K562 (cell line): ENCODE results near the gene FDPS. TPM values are rescaled to one million over a fixed set of nuclear protein-coding genes. Genes with fewer than 3 reads are reported as not detected.

Experiments
- ATAC-seq: fragments of 200-7000 bp; cut with Tn5 transposase; 3 replicates; pipeline ENCODE4 v1.9.1; 2020; ENCODE audit warnings: moderate library complexity
- BruUV-seq: library from RNA; stranded (reverse); fragments of 400-500 nt; replicated peaks from 2 replicates; lab custom pipeline; 2021; lab: Mats Ljungman, UMichigan
- CTCF ChIA-PET: fragments of 300-600 bp; formaldehyde crosslinking; extraction: SDS; loops from one replicate; lab custom pipeline; 2021; ENCODE audit warnings: low intra/inter-chr PET ratio; lab: Yijun Ruan, JAX
- POLR2A ChIA-PET: fragments of 300-600, 350-650 bp; sonication (Branson Sonifier 250); formaldehyde crosslinking; extraction: SDS; loops from one replicate; lab custom pipeline; 2021; ENCODE audit warnings: antibody characterized with exemption, inconsistent platforms; lab: Yijun Ruan, JAX
- DNase-seq, 4 experiments: peaks; one replicate each; pipeline versions ENCODE4 v3.0.0 to v3.0.0-alpha.2; 2011 to 2018; ENCODE audit warnings: low spot score in 3 of 4, mixed read lengths in 3 of 4; ENCODE audit errors: extremely low read depth in 1 of 4
- FAIRE-seq: peaks from 2 replicates; lab custom pipeline; 2011; peaks lifted over from hg19 to GRCh38; lab: Jason Lieb, UNC
- H2AFZ ChIP-seq: 2 replicates; pipeline ENCODE4 v1.6.0; 2011; ENCODE audit warnings: low read depth, low read length, control low read depth, inconsistent platforms
- H3K27ac ChIP-seq: fragments of 200-600 bp; 3 replicates; pipeline ENCODE4 v1.8.0; 2011; ENCODE audit warnings: low read depth, mild to moderate bottlenecking, control low read depth, inconsistent platforms, low read length, moderate library complexity, mixed read lengths; ENCODE audit errors: extremely low read depth
- H3K27me3 ChIP-seq, 2 experiments: fragments of 300-600 bp in 1 of 2; 2 replicates in 1 of 2; 3 replicates in 1 of 2; pipeline versions ENCODE4 v1.6.0 to v1.8.0; 2011; ENCODE audit warnings: inconsistent platforms in 2 of 2, low read length in 2 of 2, mild to moderate bottlenecking in 1 of 2, mixed read lengths in 1 of 2, moderate library complexity in 1 of 2; ENCODE audit not compliant: control insufficient read depth in 2 of 2, insufficient read depth in 2 of 2
- H3K36me3 ChIP-seq: fragments of 300-600 bp; 3 replicates; pipeline ENCODE4 v1.8.0; 2011; ENCODE audit warnings: mild to moderate bottlenecking, low read length, inconsistent platforms; ENCODE audit not compliant: control insufficient read depth, insufficient read depth
- H3K4me1 ChIP-seq, 2 experiments: fragments of 200-600 bp in 1 of 2; replicated peaks in 1 of 2; 2 replicates in 1 of 2; 3 replicates in 1 of 2; pipeline versions ENCODE4 v1.5.1 to v1.8.0; 2011; ENCODE audit warnings: inconsistent platforms in 2 of 2, low read length in 2 of 2, mild to moderate bottlenecking in 1 of 2, mixed read lengths in 1 of 2, moderate library complexity in 1 of 2; ENCODE audit not compliant: control insufficient read depth in 2 of 2, insufficient read depth in 2 of 2
- H3K4me2 ChIP-seq: 2 replicates; pipeline ENCODE4 v1.6.1; 2011; ENCODE audit warnings: low read length, control low read depth, inconsistent platforms, mixed read lengths; ENCODE audit not compliant: insufficient read depth
- H3K4me3 ChIP-seq: fragments of 200-600 bp; sonication (generic), shearing (Covaris generic); 2 replicates; pipeline ENCODE4 v1.5.1; 2016; ENCODE audit warnings: control low read depth, inconsistent platforms
- H3K79me2 ChIP-seq: fragments of 200-600 bp; 3 replicates; pipeline ENCODE4 v1.8.0; 2011; ENCODE audit warnings: low read length, inconsistent platforms; ENCODE audit not compliant: control insufficient read depth, insufficient read depth
- H3K9ac ChIP-seq, 2 experiments: 2 replicates each; pipeline versions ENCODE4 v1.6.0 to v1.6.1; 2011; ENCODE audit warnings: low read depth in 2 of 2, low read length in 2 of 2, control low read depth in 1 of 2, inconsistent platforms in 1 of 2, mild to moderate bottlenecking in 1 of 2, mixed read lengths in 1 of 2; ENCODE audit not compliant: insufficient read depth in 1 of 2
- H3K9me1 ChIP-seq: one replicate; pipeline ENCODE4 v1.6.0; 2011; ENCODE audit warnings: inconsistent platforms, mild to moderate bottlenecking, low read length, moderate library complexity; ENCODE audit not compliant: control insufficient read depth, insufficient read depth
- H3K9me3 ChIP-seq: replicated peaks from 2 replicates; pipeline ENCODE4 v1.5.1; 2011; ENCODE audit warnings: low read depth, low read length, inconsistent platforms; ENCODE audit not compliant: control insufficient read depth, insufficient read depth
- H4K20me1 ChIP-seq: replicated peaks from 2 replicates; pipeline ENCODE4 v1.6.1; 2011; ENCODE audit warnings: low read length, inconsistent platforms, mixed read lengths; ENCODE audit not compliant: control insufficient read depth, insufficient read depth
- FUS ChIP-seq: fragments of 200-400 bp; formaldehyde crosslinking; optimal IDR thresholded peaks from 2 replicates; pipeline ENCODE3; 2017; ENCODE audit warnings: low read depth, low read length
- NR2C1 ChIP-seq, 2 experiments: fragments of 450-650 bp; IDR thresholded peaks; 2 replicates each; pipeline ENCODE4 v1.6.1; 2017; ENCODE audit warnings: mild to moderate bottlenecking in 2 of 2, antibody characterized with exemption in 1 of 2, inconsistent platforms in 1 of 2, missing compliant biosample characterization in 1 of 2, missing genetic modification characterization in 1 of 2
- NR2C2 ChIP-seq, 2 experiments: fragments of 200-800 bp in 1 of 2; sonication (Bioruptor generic) in 1 of 2; sonication (generic) in 1 of 2; formaldehyde crosslinking in 1 of 2; IDR thresholded peaks; 2 replicates each; pipeline versions ENCODE4 v1.6.1 to v1.8.0; 2016 to 2022; ENCODE audit warnings: mild to moderate bottlenecking in 1 of 2, missing compliant biosample characterization in 1 of 2, missing genetic modification characterization in 1 of 2, missing genetic modification reagents in 1 of 2
- NR2F6 ChIP-seq: fragments of 450-650 bp; formaldehyde crosslinking; IDR thresholded peaks from 2 replicates; pipeline ENCODE4 v1.4.0; 2020; ENCODE audit warnings: mild to moderate bottlenecking
- POLR2G ChIP-seq: fragments of 200-400 bp; formaldehyde crosslinking; IDR thresholded peaks from 2 replicates; pipeline ENCODE4 v1.6.1; 2017; ENCODE audit warnings: low read depth, mild to moderate bottlenecking, antibody characterized with exemption, low read length, moderate library complexity
- RBFOX2 ChIP-seq: fragments of 200-400 bp; formaldehyde crosslinking; IDR thresholded peaks from 2 replicates; pipeline ENCODE4 v1.6.1; 2017; ENCODE audit warnings: low read depth, mild to moderate bottlenecking, low read length, moderate library complexity
- ZNF436 ChIP-seq: fragments of 250-450, 450-650 bp; sonication (Bioruptor Pico); formaldehyde crosslinking; IDR thresholded peaks from 2 replicates; pipeline ENCODE4 v1.7.0; 2020; ENCODE audit warnings: mild to moderate bottlenecking
- WGBS: fragments of 100-300 bp; shearing (Covaris generic); methylation state at CpG from one replicate; pipeline ENCODE4 v1.1.6; 2016; ENCODE audit warnings: low coverage, mixed read lengths; ENCODE audit not compliant: insufficient coverage; ENCODE audit errors: missing lambda C conversion rate; 5-methylcytosine and 5-hydroxymethylcytosine counted together
- in situ Hi-C: fragments of 300-500 bp; cut with MboI; formaldehyde crosslinking; loops from 4 replicates; pipeline ENCODE4 v1.15.0; 2018; ENCODE audit warnings: inconsistent platforms, mixed read lengths
- intact Hi-C: fragments of 100-400 bp; cut with micrococcal nuclease; formaldehyde crosslinking; loops from 2 replicates; pipeline ENCODE4 v1.14.2; 2022
- polyA plus RNA-seq, 8 experiments: library from polyadenylated mRNA; depleted of rRNA in 4 of 8; stranded (reverse) in 5 of 8; unstranded in 3 of 8; fragments of >200 nt; fragmentation: Nextera tagmentation in 2 of 8; fragmentation: Illumina TruSeq in 1 of 8; extraction: Ambion mirVana in 2 of 8; extraction: Trizol in 1 of 8; gene quantifications; 2 replicates each; pipeline versions ENCODE4 v1.2.1 to v1.2.3, GENCODE V29; 2011 to 2014; ENCODE audit warnings: inconsistent platforms in 1 of 8, missing spikeins in 1 of 8
- total RNA-seq, 7 experiments: library from RNA; depleted of rRNA in 6 of 7; stranded (reverse); fragments of >200 nt in 6 of 7; fragmentation: Illumina TruSeq in 2 of 7; extraction: Trizol in 2 of 7; gene quantifications; 2 replicates each; pipeline versions ENCODE4 v1.2.1 to v1.2.3, GENCODE V29; 2011 to 2021; ENCODE audit warnings: low replicate concordance in 1 of 7

The FDPS gene
- total and polyA plus RNA-seq, 9 of the 15 experiments (the other 6 are each of a cell fraction or from before 2014, with no cell fraction given), result 247 to 884 (median 360) TPM

GRCh38 chr1:155326631-155327037 is 18.0 kb downstream of the FDPS start:
- Histone ChIP-seq H3K27me3 (no peaks in the 10 kb centered on the region), H2AFZ (no peak overlapping the region), H3K4me2 (no peak overlapping the region), H3K4me3 (no peak overlapping the region), H4K20me1 (no peaks in the 10 kb centered on the region; the same call in 1 of the 2 replicates), H3K36me3 (peaks cover 48% of the 10 kb centered on the region), H3K9me3 (no peaks in the 10 kb centered on the region), H3K9me1 (peaks cover 4% of the 10 kb centered on the region), H3K79me2 (peaks cover 19% of the 10 kb centered on the region)
- no peak for FAIRE-seq
- ChIA-PET POLR2A (interaction anchor here (0.9 to 3.0 kb wide), 2 partner anchors 11 to 198 kb away, joined by 3 to 10 read pairs; no protein-coding TSS in a partner anchor), CTCF (interaction anchor here (5.0 kb wide), 1 partner anchor 75 kb away, joined by 38 read pairs; no protein-coding TSS in a partner anchor)
- DNase-seq, result no peak
- intact Hi-C loops, result loop anchor here (10.0 kb wide), 1 partner anchor 268 kb away; no protein-coding TSS in a partner anchor
- TF ChIP-seq POLR2G (peak; percentile 54), NR2F6 (CRISPR knock-in tag) (no peak), RBFOX2 (peak; percentile 57), NR2C2 (CRISPR knock-in tag; IDR thresholded peaks at IDR 0.05) (no peak), NR2C2 (tag; IDR thresholded peaks at IDR 0.05) (no peak), FUS (no peak), NR2C1 (IDR thresholded peaks at IDR 0.05) (no peak), NR2C1 (tag; IDR thresholded peaks at IDR 0.05) (no peak), ZNF436 (CRISPR knock-in tag) (no peak)
- TF ChIP-seq, all 486 proteins: peak for 2
- Histone ChIP-seq H3K27ac (no peak overlapping the region), H3K9ac (peak overlapping the region in 1 of 2 experiments; percentile 72; a peak in 2 of 4 replicates), H3K4me1 (peaks cover 15 to 51% of the 10 kb centered on the region in 2 experiments; a peak in 4 of 5 replicates)
- BruUV-seq, result no TSS peak
- WGBS, result 91% methylated on average over 7 of the region's 7 CpGs
- no peak for ATAC-seq
- in situ Hi-C loops, result no loop called here
